Jurkat, Clone E6-1 (cell line): ENCODE measurements around the gene FAAP20.
"Not testable (repeated sequence)": the region's sequence is repeated elsewhere in the genome, so short reads cannot be mapped to it uniquely, and the experiment has no call there.

Source experiments
- DNase-seq: peaks from one replicate; pipeline ENCODE4 v3.0.0-alpha.2; 2011; ENCODE audit warnings: low read depth, low spot score
- H3K4me3 ChIP-seq: 2 replicates; pipeline ENCODE4 v1.5.1; 2011; ENCODE audit warnings: mild to moderate bottlenecking, low read length, control low read depth, moderate library complexity

The FAAP20 gene

DNA sequence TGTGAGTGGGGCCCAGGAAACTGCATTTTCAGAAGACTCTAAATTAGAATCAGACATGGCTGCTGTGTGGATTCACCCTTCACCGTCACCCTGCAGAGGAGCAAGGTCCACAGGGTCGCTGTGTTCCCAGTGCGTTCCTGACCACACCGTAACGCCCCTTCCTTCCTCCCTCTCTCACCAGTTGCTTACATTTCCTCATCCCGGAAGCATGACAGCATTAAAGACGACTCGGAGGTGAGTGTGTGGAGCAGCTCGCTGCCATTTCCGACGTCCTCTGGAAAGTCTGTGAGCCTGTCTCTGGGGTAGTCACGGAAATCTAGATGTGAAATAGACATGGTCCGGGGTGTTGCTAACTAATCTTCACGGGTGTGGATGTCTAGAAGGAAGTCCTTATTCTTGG, 45.9 kb downstream of the FAAP20 start:
- DNase-seq = peak; percentile 76
- peak overlapping the region; percentile 46 for H3K4me3 ChIP-seq

DNA sequence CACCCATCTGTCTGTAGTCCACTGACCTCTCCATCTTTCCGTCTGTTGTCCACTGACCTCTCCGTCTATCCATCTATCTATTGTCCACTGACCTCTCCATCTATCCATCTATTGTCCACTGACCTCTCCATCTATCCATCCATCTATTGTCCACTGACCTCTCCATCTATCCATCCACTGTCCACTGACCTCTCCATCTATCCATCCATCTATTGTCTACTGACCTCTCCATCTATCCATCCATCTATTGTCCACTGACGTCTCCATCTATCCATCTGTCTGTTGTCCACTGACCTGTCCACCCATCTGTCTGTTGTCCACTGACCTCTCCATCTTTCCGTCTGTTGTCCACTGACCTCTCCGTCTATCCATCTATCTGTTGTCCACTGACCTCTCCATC, 46.7 kb downstream of the FAAP20 start:
- not testable (repeated sequence) for DNase-seq, H3K4me3 ChIP-seq

DNA sequence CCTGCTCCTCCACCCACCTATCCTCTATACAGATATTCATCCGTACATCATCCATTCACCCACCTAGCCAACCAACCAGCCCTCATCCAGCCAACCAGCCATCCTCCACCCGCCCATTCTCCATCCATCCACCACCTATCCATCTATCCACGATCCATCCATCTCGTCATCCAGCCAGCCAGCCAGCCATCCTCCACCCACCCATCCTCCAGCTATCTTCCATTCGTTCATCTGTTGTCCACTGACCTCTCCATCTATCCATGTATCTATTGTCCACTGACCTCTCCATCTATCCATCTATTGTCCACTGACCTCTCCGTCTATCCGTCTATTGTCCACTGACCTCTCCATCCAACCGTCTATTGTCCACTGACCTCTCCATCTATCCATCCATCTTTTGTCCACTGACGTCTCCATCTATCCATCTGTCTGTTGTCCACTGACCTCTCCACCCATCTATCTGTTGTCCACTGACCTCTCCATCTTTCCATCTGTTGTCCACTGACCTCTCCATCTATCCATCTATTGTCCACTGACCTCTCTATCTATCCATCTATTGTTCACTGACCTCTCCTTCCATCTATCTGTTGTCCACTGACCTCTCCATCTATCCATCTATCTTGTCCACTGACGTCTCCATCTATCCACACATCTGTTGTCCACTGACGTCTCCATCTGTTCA, 47.6 kb downstream of the FAAP20 start:
- no peak for DNase-seq
- no peak overlapping the region for H3K4me3 ChIP-seq

DNA sequence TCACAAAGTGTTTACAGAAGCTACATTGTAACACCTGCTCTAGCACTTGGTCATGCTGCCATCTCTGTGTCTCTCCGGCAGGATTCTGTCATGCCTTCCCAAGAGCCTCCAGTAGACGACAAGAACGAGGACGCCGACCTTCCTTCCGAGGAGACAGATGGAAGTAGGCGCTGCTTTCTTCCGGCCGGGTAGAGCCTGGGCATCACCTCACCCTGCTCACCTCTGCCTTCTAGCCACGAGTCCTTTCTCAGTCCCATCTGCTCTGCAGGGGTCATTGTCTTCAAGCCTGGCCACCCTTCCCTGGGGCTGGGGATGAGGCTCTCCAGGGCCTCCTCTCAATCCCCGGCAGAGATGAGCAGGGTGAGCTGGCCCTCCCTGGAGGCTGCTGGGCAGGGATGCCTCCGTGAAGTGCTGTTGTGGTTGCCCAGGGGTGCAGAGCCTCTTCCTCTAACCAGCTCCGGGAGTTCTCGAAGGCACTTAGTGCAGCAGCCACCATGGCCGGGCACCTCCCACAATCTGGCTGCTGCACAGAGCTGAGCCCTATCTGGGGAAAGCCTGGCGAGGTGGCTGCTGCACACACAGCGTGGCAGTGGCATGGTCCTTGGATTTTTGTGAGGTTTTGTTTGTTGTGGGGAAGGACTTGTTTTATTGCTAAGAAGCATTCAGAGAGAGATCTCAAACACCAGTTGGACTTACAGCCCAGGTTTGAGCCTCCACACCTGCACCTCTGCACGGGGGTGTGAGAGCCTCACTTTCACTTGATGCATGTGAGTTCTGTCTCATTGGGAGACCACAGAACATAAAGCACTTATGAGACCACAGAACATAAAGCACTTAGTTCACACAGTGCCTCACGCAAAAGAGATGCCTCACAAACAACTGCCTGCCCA, 48.4 kb downstream of the FAAP20 start:
- DNase-seq = peak; percentile 78
- no peak overlapping the region for H3K4me3 ChIP-seq

DNA sequence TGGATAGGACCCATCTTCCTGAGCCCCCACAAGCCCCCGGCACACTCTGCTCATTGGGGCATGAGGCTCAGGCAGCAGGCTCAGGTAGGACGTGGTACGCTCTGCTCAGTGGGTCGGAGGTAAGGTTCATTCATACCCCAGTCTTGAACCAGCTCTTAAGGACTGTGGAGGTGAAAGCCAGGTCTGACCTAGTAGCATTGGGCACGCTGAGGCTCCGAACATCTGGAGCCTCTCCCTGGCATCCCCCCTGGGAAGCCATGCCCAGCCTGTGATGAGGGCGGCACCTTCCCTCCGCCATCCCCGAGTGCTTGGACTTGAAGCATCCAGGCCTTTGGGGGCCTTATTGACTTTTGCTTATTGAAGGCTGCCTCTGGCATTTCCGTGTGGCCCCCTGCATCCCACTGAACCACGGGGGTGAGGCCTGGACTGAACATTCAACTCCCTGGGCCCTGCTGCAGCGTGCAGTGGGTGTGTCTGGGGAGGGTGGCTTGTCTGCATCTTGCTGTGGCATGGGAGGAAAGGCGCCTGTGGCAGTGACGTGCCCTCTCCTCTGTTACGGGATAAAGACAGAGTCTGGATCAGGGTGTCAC, 50.0 kb downstream of the FAAP20 start:
- H3K4me3 ChIP-seq = no peak overlapping the region
- DNase-seq = no peak

DNA sequence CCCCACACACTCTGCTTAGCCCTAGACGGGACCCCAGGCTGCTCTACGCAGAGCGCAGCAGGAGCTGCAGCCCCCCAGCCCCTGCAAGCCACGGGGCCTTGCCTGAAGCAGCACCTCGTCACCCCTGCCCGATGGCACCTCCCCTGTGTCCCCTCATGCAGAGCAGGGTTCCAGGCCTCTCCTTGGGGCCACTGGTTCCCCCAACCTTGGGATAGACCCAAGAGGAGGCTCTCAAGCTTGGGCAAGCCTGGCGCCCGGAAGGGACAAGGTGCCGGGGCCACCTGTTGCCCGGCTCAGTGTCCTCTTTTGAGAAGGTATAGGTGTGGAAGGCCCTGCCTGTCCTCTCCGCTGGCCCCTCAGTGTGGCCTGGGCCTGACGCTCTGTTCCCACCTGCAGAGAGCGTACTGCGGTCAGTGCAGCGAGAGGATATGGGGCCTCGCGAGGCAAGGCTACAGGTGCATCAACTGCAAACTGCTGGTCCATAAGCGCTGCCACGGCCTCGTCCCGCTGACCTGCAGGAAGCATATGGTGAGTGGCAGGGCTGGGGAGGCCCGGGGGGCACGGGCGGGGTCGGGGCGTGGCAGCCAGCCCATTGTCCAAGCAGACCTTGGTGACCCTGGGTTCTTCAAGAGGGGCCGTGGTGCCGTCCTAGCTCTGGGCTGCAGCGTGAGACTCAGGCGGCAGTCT, 50.6 kb downstream of the FAAP20 start:
- no peak for DNase-seq
- H3K4me3 ChIP-seq = no peak overlapping the region

DNA sequence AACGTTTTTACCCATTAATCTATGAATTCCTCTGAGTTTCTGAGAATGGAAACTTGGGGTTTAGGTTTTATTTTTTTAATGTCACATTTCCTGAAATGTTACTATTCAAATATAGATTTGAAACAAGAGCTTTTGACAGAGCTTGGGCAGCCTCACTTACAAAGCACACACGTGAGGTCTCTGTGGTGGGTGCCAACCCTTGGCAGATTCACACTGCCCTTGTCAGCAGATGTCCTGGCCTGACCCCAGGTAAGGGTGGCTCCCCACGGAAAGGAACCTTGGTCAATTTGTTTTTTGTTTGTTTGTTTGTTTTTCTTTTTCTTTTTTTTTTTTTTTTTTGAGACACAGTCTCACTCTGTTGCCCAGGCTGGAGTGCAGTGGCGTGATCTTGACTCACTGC, 53.5 kb downstream of the FAAP20 start:
- no peak for DNase-seq
- no peak overlapping the region for H3K4me3 ChIP-seq
